GM23248 (cell line): ENCODE results near the gene GGA2.

Experiments
- EZH2 ChIP-seq: fragments of 200-600 bp; sonication (generic); IDR thresholded peaks from 2 replicates; pipeline ENCODE4 v1.6.1; 2018; ENCODE audit warnings: antibody characterized with exemption, mild to moderate bottlenecking; ENCODE audit not compliant: insufficient read depth, poor library complexity, severe bottlenecking
- EZH2phosphoT487 ChIP-seq: fragments of 200-600 bp; sonication (generic); IDR thresholded peaks from 2 replicates; pipeline ENCODE4 v1.6.1; 2018; ENCODE audit warnings: antibody characterized with exemption, moderate library complexity, mild to moderate bottlenecking, low read depth; ENCODE audit not compliant: insufficient read depth

DNA sequence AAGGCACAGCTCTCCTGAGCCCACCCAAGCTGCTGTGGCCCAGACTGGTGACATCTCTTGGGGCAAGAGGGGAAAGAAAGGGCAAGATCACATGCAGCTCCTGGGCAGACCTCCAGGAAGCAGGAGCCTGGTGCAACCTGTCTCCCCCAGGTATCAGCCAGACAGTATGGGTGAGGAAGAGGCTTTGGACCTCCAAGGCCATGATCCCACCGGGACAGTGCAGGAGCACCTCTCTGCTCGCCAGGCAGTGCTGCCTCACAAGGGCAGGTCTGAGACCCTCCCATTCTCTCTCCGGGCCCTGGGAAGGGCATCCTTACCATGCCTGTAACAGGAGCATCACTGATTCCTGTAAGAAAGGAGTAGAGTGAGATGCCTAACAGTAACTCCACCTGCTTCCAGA is 31.7 kb downstream of the GGA2 start:
- TF ChIP-seq EZH2 (no peak), EZH2phosphoT487 (no peak)
